GOT3 (cell line): ENCODE data around the gene DOK7.
"Not testable (repeated sequence)": the region's sequence is repeated elsewhere in the genome, so short reads cannot be mapped to it uniquely, and the experiment has no call there.

Experiments used
- DNase-seq: peaks from one replicate; lab custom pipeline; 2025; ENCODE audit warnings: mixed read lengths; lab: John Stamatoyannopoulos, UW

DOK7 gene

DNA sequence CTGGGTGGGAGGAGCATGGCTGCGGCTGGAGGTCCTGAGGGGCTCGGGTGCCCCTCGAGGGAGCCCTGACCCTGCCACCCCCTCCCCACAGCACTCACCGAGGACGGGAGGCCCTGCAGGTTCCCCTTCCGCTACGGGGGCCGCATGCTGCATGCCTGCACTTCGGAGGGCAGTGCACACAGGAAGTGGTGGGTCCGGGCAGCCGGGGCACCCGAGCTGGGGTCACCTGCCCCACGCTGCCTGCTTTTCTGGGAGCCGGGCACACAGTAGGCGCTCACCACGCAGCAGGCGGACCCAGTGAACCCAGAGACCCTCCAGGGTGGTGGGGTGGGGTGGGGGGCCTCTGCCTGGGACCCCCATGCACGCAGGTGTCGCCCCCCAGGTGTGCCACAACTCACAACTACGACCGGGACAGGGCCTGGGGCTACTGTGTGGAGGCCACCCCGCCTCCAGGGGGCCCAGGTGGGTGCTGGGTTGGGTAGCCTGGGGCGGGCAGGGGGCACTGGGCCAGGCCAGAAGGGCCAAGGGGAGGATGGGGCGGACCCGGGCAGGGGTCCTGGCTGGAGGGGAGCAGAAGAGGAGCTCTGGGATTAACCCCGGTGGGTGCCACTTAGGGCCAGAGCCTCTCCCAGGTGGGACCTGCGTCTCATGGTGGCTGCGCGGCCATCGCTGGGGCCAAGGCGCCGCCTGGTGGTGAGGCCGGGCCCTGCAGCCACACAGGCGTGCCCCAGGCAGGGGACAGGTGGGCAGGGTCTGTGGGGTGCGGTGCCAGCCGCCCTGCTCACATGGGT lies 20.0 kb upstream of the DOK7 start:
- no peak for DNase-seq

DNA sequence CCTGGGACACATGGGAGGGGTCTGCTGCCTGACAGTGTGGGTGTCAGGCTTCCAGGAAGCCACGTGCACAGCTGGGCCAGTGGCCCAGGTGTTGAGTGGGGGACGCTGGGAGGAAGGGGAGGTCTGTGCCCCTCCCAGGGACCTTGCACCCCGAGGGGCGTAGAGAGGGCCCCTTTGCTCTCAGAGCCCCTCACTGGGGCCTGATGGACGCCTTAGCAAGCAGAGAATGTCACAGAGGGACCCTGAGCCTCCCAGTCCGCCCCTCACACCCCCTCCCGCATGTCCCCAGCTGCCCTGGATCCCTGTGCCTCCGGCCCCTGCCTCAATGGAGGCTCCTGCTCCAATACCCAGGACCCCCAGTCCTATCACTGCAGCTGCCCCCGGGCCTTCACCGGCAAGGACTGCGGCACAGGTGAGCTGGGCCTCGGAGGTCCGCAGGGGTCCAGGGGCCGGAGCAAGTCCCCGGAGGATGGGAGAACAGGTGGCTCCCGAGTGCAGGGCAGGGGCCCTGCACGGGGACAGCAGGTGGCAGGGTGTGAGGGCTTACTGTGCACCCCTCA lies 19.3 kb upstream of the DOK7 start:
- no peak for DNase-seq

DNA sequence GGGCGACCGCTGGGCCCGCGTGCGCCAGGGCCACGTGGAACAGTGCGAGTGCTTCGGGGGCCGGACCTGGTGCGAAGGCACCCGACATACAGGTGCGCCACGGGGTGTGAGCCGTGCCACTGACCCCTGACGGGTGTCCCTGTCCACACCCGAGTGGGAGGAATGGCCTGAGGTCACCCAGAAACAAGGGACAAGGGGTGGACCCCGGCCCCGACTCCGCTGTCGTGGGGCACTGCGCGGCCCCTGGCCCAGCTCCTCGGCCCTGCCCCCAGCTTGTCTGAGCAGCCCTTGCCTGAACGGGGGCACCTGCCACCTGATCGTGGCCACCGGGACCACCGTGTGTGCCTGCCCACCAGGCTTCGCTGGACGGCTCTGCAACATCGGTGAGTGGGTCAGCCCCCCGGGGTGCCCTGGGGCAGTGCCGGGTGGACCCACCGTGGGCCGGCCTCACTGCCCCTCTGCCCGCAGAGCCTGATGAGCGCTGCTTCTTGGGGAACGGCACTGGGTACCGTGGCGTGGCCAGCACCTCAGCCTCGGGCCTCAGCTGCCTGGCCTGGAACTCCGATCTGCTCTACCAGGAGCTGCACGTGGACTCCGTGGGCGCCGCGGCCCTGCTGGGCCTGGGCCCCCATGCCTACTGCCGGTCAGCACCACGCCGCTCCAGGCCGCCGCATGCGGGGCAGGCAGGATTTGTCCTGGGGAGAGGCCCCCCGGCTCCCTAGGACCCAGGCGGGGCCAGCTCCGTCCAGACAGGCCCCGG lies 18.6 kb upstream of the DOK7 start:
- no peak for DNase-seq

DNA sequence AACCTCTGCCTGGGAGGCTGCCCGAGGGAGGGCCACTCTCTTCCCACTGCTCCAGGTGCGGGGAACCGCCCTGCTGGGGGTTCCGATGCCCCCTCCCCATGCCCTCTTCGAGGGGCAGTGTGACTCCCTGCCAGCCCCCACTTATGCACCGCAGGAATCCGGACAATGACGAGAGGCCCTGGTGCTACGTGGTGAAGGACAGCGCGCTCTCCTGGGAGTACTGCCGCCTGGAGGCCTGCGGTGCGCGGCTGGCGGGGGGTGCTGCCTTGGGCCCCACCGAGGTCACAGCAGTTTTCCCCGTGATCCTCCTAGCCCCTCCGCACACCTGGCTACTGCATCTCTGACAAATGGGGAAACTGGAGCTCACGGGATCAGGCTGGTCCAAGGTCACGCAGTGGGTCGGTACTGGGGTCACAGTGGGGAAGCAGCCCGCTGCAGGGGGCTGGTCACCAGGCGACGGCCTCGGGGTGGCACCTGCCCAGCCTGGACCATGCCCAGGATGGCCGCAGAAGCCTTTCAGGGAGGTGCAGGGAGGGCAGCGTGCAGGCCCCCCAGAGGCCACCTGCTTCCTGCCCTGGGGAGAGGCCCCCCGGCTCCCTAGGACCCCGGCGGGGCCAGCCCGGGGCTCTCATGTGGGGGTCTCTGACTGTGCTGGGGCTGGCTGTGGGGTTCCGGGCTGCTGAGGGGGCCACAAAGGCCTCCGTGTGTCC lies 17.8 kb upstream of the DOK7 start:
- DNase-seq: no peak

GRCh38 chr4:3445829-3446545 lies 17.1 kb upstream of the DOK7 start:
- no peak for DNase-seq

GRCh38 chr4:3446631-3447320 lies 16.3 kb upstream of the DOK7 start:
- no peak for DNase-seq

DNA sequence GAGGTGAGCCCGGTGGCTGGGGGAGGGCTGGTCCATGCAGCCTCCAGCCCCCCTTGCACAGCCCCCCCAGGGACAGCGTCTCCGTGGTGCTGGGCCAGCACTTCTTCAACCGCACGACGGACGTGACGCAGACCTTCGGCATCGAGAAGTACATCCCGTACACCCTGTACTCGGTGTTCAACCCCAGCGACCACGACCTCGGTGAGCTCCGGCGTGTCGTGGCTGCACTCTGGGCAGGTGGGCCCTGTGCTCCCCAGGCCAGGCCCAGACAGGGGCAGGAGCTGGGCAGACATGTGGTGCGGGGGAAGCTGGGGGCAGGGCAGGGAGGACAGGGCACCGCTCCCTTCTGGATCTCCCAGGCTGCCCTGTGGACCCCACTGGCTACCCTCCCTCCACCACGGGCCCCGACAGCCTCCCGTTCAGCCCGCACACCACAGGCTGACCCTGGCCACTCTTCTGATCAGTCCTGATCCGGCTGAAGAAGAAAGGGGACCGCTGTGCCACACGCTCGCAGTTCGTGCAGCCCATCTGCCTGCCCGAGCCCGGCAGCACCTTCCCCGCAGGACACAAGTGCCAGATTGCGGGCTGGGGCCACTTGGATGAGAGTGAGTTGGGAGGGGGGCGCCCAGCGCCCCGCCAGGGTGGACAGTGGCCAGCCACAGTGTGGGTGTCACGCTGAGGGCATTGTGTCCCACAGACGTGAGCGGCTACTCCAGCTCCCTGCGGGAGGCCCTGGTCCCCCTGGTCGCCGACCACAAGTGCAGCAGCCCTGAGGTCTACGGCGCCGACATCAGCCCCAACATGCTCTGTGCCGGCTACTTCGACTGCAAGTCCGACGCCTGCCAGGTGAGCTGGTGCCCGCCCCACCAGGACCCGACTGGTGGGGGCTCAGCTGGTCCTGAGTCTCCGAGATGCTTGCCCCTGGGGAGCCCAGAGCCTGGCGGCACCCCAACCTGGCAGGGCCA lies 15.4 kb upstream of the DOK7 start:
- no peak for DNase-seq

DNA sequence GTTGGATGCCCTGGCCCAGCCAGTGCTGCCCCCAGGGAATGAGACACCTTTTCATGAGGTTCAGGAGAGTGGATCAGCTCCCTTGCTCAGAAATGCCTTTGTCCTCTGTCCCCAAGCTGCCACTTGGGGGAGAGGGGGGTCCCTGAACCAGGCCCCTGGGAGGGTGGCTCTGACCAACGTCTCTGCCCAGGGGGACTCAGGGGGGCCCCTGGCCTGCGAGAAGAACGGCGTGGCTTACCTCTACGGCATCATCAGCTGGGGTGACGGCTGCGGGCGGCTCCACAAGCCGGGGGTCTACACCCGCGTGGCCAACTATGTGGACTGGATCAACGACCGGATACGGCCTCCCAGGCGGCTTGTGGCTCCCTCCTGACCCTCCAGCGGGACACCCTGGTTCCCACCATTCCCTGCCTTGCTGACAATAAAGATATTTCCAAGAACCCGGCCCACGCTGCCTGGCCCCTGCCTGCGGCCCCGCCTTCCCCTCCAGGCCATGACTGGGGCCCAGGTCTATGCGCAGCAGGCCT lies 14.0 kb upstream of the DOK7 start:
- no peak for DNase-seq

- DNase-seq: no peak
These were observed 13.3 kb upstream of the DOK7 start for GRCh38 chr4:3449574-3450534.

DNA sequence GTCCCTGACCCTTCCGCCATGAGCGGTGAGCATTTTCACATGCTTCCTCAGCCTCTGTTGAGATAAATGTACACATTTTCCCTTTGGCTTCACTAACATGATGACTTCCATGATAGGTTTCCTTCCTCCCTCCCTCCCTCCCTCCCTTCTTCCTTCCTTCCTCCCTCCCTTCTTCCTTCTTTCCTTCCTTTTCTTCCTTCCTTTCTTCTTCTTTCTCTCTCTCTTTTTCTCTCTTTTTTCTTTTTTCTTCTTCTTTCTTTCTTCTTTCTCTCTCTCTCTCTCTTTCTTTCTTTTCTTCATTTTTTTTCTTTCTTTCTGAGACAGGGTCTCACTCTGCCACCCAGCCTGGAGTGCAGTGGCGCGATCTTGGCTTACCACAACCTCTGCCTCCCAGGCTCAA lies 12.5 kb upstream of the DOK7 start:
- DNase-seq: no peak

DNA sequence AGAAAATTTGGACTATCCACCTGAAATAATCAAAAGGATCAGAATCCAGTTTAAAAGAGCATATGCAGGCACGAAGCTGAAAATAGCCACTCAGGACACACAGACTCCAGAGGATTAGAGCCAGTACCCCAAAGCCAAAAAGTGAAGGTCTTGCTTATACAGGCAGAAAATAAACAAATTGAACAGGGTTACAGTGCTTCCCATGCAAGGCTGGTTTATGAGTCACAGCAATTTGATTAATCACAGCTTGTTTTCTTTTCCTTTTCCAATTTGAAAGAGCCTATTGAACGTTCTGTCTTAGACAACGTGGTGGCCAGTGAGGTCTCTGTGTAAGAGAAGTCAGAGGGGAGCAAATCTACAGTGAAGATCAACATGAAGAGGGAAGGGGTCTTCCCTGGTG lies 11.2 kb upstream of the DOK7 start:
- DNase-seq: no peak

- no peak for DNase-seq
These were observed 10.7 kb upstream of the DOK7 start for GRCh38 chr4:3452376-3452775.

GRCh38 chr4:3455596-3455995 lies 7.5 kb upstream of the DOK7 start:
- not testable (repeated sequence) for DNase-seq

GRCh38 chr4:3458371-3458770 lies 4.7 kb upstream of the DOK7 start:
- DNase-seq: no peak

GRCh38 chr4:3459156-3459555 lies 4.0 kb upstream of the DOK7 start:
- not testable (repeated sequence) for DNase-seq

GRCh38 chr4:3460926-3461325 lies 2.2 kb upstream of the DOK7 start:
- no peak for DNase-seq

DNA sequence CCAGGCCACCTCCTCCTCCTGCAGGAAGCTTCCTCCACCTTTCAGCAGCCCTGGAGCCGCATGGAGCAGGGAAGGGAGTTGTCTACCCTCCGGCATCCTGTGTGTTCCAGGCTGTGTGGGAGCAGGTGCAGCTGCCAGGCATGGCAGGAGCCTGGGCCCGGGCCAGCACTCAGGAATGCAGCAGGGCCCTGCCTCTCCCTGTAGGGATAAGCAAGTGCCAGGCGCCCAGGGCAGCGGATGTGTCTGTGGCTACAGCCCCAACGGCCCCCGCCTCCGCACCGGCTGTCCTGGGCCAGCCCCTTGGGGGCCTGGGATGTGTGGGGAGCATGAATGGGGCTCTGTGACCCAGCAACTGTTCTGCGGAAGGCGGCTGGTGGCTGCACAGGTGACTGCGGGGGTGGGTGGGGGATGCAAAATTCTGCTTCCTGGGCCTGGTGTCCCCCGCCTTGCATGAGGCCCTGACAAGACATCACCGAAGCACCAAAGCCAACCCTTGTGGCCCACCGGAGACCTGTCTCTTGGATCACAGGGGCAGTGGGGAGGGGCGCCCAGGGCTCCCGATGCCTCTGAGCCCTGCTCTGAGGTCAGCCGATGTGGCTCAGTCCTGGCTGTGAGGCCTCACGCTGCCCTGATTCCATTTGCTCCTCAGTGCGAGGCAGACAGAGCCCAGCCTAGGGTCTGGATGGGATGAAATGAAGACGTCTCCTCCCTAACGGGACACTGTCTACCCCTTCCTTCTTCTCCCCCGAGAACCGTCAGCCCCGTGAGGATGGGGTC lies 1.4 kb upstream of the DOK7 start:
- DNase-seq: no peak

- DNase-seq: no peak
These were observed 751 bp upstream of the DOK7 start for GRCh38 chr4:3462321-3462789.
